ENCODE data around the gene BTBD1.

Gene BTBD1

GRCh38 chr15:83114856-83115255 is 47.8 kb upstream of the BTBD1 start (continued):
- TF ChIP-seq KLF17 (tag by site-specific recombination; IDR thresholded peaks at IDR 0.05) = no peak
- no peak for TF ChIP-seq ZNF19 (tag by site-specific recombination; IDR thresholded peaks at IDR 0.05; ENCODE audit: low read depth)
- no peak for TF ChIP-seq SP2 (tag by site-specific recombination; IDR thresholded peaks at IDR 0.05)
- TF ChIP-seq ZNF140 (tag by site-specific recombination; IDR thresholded peaks at IDR 0.05) = no peak
- TF ChIP-seq ZNF670 (tag by site-specific recombination; IDR thresholded peaks at IDR 0.05; ENCODE audit: low read depth) = no peak

- TF ChIP-seq ZNF518A (tag by site-specific recombination; conservative IDR thresholded peaks at IDR 0.05; ENCODE audit: low read depth) (no peak), ZNF707 (tag by site-specific recombination; IDR thresholded peaks at IDR 0.05) (no peak), OVOL3 (tag by site-specific recombination; IDR thresholded peaks at IDR 0.05) (no peak), ZNF624 (tag by site-specific recombination; IDR thresholded peaks at IDR 0.05) (no peak), ZNF529 (tag by site-specific recombination; IDR thresholded peaks at IDR 0.05; ENCODE audit: insufficient replicate concordance) (no peak), PRDM4 (tag by site-specific recombination; IDR thresholded peaks at IDR 0.05) (no peak), ZNF521 (tag by site-specific recombination; IDR thresholded peaks at IDR 0.05) (no peak), ZNF169 (tag by site-specific recombination; IDR thresholded peaks at IDR 0.05) (no peak), ZNF19 (tag by site-specific recombination; IDR thresholded peaks at IDR 0.05; ENCODE audit: low read depth) (no peak), ZNF580 (tag by site-specific recombination; IDR thresholded peaks at IDR 0.05) (no peak), KLF9 (tag by site-specific recombination; IDR thresholded peaks at IDR 0.05; ENCODE audit: low read depth) (no peak), ZSCAN5A (tag by site-specific recombination; IDR thresholded peaks at IDR 0.05) (no peak), ZNF501 (tag by site-specific recombination; IDR thresholded peaks at IDR 0.05) (no peak)
- H3K36me3 ChIP-seq (ENCODE audit: control insufficient read depth in 2 of 2, insufficient read depth in 1 of 2, low read length in 2 of 2) = peaks cover 0 to 4% of the 10 kb centered on the region in 2 experiments; a peak in 1 of 3 replicates
- ChIA-PET CTCF (interaction anchor here (0.6 kb wide), 1 partner anchor 26 kb away, joined by 4 read pairs; no protein-coding TSS in a partner anchor), POLR2A (no interaction called here)
- H3K4me1 ChIP-seq (ENCODE audit: control insufficient read depth, insufficient read depth, low read length) = no peaks in the 10 kb centered on the region
- H3K4me3 ChIP-seq (ENCODE audit: low read depth, low read length) = no peak overlapping the region
- H3K9me3 ChIP-seq (ENCODE audit: control insufficient read depth, insufficient read depth, low read depth, low read length) = no peaks in the 10 kb centered on the region
- no peak overlapping the region for H3K27ac ChIP-seq (ENCODE audit: extremely low read depth, low read depth, low read length)
Measured at GRCh38 chr15:83113881-83114674, 47.0 kb upstream of the BTBD1 start.

All from HEK293 (cell line).